8988T (cell line): ENCODE results near the gene TIMM17A.
"Not testable (repeated sequence)": the region's sequence is repeated elsewhere in the genome, so short reads cannot be mapped to it uniquely, and the experiment has no call there.

Experiments used
- DNase-seq: peaks from one replicate; pipeline ENCODE4 v3.0.0; 2011

The TIMM17A gene

DNA sequence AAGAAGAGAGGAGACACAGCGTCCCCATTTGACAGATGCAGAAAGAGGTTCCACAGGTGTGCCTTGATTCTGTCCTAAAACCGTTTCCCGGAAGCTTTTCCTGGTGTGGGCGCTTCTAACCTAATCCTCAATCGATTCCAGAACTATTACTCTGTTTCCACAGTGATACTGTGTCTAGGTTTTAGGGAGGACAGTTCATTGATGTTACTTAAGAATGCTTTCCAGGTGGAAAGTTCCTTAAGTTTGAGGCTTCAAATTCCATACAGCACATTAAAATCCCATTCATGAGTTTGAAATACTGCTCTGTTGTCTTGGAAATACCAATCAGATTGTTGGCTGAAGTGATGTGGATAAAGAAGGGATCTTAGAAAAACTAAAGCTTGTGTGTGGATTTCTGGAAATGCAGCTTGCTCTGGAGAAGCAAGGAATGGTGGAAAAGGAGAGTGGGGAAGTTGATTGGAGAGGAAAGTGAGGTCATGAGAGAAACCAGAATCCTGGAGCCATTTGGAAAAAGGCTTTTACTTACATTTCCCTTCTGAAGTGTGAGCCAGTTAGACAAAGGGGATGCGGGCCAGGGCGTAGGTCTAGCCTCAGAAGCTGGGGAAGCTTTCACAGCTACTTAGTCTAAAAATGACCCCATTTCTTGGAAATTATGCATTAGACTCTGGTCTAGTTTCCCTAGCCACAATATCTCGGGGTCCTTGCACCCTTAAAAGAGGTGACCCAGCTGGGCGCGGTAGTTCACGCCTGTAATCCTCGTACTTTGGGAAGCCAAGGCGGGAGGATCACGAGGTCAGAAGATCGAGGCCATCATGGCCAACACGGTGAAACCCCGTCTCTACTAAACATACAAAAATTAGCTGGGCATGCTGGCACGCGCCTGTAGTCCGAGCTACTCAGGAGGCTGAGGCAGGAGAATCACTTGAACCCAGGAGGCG, 61.8 kb downstream of the TIMM17A start:
- no peak for DNase-seq

DNA sequence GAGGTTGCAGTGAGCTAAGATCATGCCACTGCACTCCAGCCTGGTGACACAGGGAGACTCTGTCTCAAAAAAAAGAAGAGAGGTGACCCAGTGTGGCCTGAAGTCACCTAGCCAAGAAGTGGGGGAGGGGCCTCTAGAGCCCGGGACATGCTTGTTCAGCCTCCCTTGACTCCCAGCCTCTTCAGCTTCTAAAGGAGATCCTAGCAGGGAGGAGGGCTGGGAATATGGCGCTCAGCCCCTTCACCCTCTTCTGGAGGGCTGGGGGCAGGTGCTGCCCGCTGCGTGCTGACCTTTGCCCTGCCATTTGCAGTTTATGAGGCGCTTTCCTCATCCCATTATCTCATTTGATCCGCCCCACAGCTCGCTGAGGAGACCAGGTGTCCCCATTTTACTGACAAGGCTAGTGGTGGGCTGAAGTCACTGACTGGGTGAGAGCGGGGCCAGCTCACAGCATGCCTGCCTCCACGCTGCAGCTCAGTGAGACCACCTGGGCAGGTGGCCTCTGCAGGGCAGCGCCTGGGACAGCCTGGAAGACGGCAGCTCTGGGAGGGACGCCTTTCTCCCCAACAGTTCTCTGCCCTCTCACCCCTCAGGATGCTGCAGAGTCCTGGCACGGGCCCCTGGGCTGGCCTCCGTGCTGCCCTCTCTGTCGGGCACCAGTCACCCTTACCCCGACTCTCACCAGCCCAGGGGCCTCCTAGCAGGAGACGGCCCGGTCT, 62.6 kb downstream of the TIMM17A start:
- no peak for DNase-seq

DNA sequence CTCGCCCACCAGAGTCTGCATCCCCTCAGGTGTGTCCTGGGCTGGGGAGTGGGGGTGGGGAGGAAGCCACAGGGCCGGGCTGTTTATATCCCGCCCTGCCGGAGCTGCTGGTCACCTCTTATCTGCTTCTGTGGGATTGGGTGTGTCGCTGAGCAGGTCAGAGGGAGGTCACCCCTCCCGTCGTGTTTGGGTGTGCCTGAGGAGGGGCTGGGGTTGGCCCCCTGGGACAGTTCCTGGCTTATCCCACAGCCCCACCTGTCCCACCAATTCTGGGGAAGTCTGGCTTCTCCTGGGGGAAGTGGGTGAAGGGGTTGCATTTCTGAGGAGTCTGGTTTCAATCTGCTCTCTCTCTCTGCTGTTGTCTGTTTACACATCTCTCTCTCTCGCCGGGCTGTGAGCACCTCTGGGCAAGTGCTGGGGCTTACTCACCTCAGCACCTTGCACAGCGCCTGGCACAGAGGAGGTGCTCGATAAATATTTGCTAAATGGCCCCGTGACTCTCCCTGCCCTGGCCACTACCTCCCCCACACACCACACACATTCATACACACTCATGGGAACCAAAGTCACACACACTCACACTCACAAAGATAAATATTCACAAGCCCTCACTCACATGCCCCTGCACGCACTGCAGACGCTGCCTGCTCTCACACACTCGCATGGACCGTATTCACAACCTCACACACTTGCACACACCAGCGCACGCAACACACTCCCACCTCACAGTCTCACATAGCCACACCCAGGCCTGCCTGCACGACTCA, 63.3 kb downstream of the TIMM17A start:
- DNase-seq: no peak

DNA sequence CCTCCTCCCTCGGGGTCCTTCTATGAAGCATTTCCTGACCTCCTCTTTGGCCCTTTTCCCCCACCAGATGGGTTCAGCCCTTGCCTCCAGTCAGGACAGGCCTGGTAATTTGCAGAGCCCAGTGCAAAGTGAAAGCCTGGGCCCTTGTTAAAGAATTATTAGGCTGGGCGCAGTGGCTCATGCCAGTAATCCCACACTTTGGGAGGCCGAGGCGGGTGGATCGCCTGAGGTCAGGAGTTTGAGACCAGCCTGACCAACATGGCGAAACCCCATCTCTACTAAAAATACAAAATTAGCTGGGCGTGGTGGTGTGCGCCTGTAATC, 63.9 kb downstream of the TIMM17A start:
- not testable (repeated sequence) for DNase-seq
